Smooth muscle cell (in vitro differentiated cells): ENCODE results near the gene PNMT. TPM values are rescaled to one million over a fixed set of nuclear protein-coding genes. Genes with fewer than 3 reads are reported as not detected.

ENCODE experiments used
- DNase-seq: peaks from one replicate; lab custom pipeline; 2025; ENCODE audit not compliant: unreplicated experiment; lab: John Stamatoyannopoulos, UW
- H2AFZ ChIP-seq: fragments of 200-600 bp; sonication (generic); 2 replicates; pipeline ENCODE4 v1.6.0; 2016; ENCODE audit warnings: antibody characterized with exemption, low read depth, mild to moderate bottlenecking
- H3F3A ChIP-seq: fragments of 200-600 bp; sonication (generic); 2 replicates; pipeline ENCODE4 v1.6.0; 2017; ENCODE audit warnings: antibody characterized with exemption, low read depth
- H3K27ac ChIP-seq: fragments of 200-600 bp; sonication (generic); 2 replicates; pipeline ENCODE4 v1.5.1; 2016; ENCODE audit warnings: low read depth, mild to moderate bottlenecking
- H3K27me3 ChIP-seq: fragments of 200-600 bp; sonication (generic); 2 replicates; pipeline ENCODE4 v1.6.1; 2016; ENCODE audit warnings: low read depth, mild to moderate bottlenecking
- H3K36me3 ChIP-seq: fragments of 200-600 bp; sonication (generic); 2 replicates; pipeline ENCODE4 v1.5.1; 2016; ENCODE audit warnings: low read depth
- H3K4me1 ChIP-seq: fragments of 200-600 bp; sonication (generic); 2 replicates; pipeline ENCODE4 v1.5.1; 2016; ENCODE audit warnings: low read depth
- H3K4me2 ChIP-seq: fragments of 200-600 bp; sonication (generic); 2 replicates; pipeline ENCODE4 v1.6.0; 2016; ENCODE audit warnings: mild to moderate bottlenecking
- H3K4me3 ChIP-seq: fragments of 200-600 bp; sonication (generic); 2 replicates; pipeline ENCODE4 v1.5.1; 2016; ENCODE audit warnings: mild to moderate bottlenecking
- H3K79me2 ChIP-seq: fragments of 200-600 bp; sonication (generic); 2 replicates; pipeline ENCODE4 v1.6.0; 2016; ENCODE audit warnings: low read depth, mild to moderate bottlenecking
- H3K9ac ChIP-seq: fragments of 200-600 bp; sonication (generic); 2 replicates; pipeline ENCODE4 v1.6.0; 2016; ENCODE audit warnings: low read depth
- H3K9me3 ChIP-seq: fragments of 200-600 bp; sonication (generic); replicated peaks from 2 replicates; pipeline ENCODE4 v1.5.1; 2016; ENCODE audit warnings: low read depth
- H4K20me1 ChIP-seq: fragments of 200-600 bp; sonication (generic); 2 replicates; pipeline ENCODE4 v1.6.0; 2016; ENCODE audit warnings: low read depth
- WGBS: methylation state at CpG from one replicate; pipeline ENCODE4 v1.1.7; 2016; ENCODE audit warnings: low lambda C conversion rate; 5-methylcytosine and 5-hydroxymethylcytosine counted together
- polyA plus RNA-seq: library from polyadenylated mRNA; unstranded; fragments of >200 nt; fragmentation: Nextera tagmentation; extraction: Ambion mirVana; gene quantifications from 2 replicates; pipeline ENCODE4 v1.2.1, GENCODE V29; 2016
- total RNA-seq: library from RNA; depleted of rRNA; stranded (reverse); fragments of >200 nt; gene quantifications from 2 replicates; pipeline ENCODE4 v1.2.3, GENCODE V29; 2014
- TF ChIP-seq, protein P1 (sequence below): fragments of 200-600 bp; sonication (generic); IDR thresholded peaks from 2 replicates; pipeline ENCODE4 v1.5.1; 2017; ENCODE audit warnings: borderline replicate concordance, mild to moderate bottlenecking, antibody characterized with exemption; ENCODE audit not compliant: insufficient read depth, poor library complexity, severe bottlenecking

PNMT gene
- total and polyA plus RNA-seq, 2 experiments from 2014 or later, result 0.23 TPM; not detected in 1

- Histone ChIP-seq H4K20me1 (no peaks in the 10 kb centered on the region), H2AFZ (peak within 1 kb of the TSS; percentile 98), H3K4me3 (peak within 1 kb of the TSS; percentile 73), H3K9ac (peak within 1 kb of the TSS; percentile 76), H3K36me3 (no peaks in the 10 kb centered on the region), H3K4me2 (peak within 1 kb of the TSS; percentile 97), H3K27ac (peak within 1 kb of the TSS; percentile 73), H3K27me3 (no peaks in the 10 kb centered on the region), H3K4me1 (peaks cover 4% of the 10 kb centered on the region), H3F3A (peaks cover 4% of the 10 kb centered on the region), H3K9me3 (no peaks in the 10 kb centered on the region), H3K79me2 (no peaks in the 10 kb centered on the region)
- WGBS, result 7% methylated on average over 41 of the region's 45 CpGs
- TF ChIP-seq, protein P1, sequence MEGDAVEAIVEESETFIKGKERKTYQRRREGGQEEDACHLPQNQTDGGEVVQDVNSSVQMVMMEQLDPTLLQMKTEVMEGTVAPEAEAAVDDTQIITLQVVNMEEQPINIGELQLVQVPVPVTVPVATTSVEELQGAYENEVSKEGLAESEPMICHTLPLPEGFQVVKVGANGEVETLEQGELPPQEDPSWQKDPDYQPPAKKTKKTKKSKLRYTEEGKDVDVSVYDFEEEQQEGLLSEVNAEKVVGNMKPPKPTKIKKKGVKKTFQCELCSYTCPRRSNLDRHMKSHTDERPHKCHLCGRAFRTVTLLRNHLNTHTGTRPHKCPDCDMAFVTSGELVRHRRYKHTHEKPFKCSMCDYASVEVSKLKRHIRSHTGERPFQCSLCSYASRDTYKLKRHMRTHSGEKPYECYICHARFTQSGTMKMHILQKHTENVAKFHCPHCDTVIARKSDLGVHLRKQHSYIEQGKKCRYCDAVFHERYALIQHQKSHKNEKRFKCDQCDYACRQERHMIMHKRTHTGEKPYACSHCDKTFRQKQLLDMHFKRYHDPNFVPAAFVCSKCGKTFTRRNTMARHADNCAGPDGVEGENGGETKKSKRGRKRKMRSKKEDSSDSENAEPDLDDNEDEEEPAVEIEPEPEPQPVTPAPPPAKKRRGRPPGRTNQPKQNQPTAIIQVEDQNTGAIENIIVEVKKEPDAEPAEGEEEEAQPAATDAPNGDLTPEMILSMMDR, result no peak
- peak; percentile 55 for DNase-seq
These were observed 19.6 kb downstream of the PNMT start, which contains the start of gene PGAP3 for GRCh38 chr17:39687546-39688474. Gene PGAP3 (minus strand): TSS chr17:39688057. CDS start chr17:39688014, 43 bp downstream.

- Histone ChIP-seq H3K79me2 (no peaks in the 10 kb centered on the region), H3K27me3 (no peaks in the 10 kb centered on the region), H3K9ac (peak overlapping the region; percentile 76), H3K4me3 (peak overlapping the region; percentile 73), H3K36me3 (no peaks in the 10 kb centered on the region), H3K4me1 (peaks cover 4% of the 10 kb centered on the region), H3K9me3 (no peaks in the 10 kb centered on the region), H3K27ac (peak overlapping the region; percentile 73), H3K4me2 (peak overlapping the region; percentile 97), H2AFZ (peak overlapping the region; percentile 98), H4K20me1 (no peaks in the 10 kb centered on the region), H3F3A (peaks cover 4% of the 10 kb centered on the region)
- no peak for DNase-seq
- 16% methylated on average over 6 of the region's 6 CpGs for WGBS
- TF ChIP-seq, protein P1, result no peak
These were observed 20.2 kb downstream of the PNMT start for GRCh38 chr17:39688475-39688835.

- Histone ChIP-seq H3K79me2 (no peaks in the 10 kb centered on the region), H3K4me1 (peaks cover 4% of the 10 kb centered on the region), H2AFZ (no peak overlapping the region), H3K27ac (no peak overlapping the region), H3F3A (peaks cover 4% of the 10 kb centered on the region), H3K36me3 (no peaks in the 10 kb centered on the region), H4K20me1 (no peaks in the 10 kb centered on the region), H3K4me3 (peak overlapping the region; percentile 73), H3K27me3 (no peaks in the 10 kb centered on the region), H3K4me2 (peak overlapping the region; percentile 97), H3K9me3 (no peaks in the 10 kb centered on the region), H3K9ac (no peak overlapping the region)
- 34% methylated on average over 3 of the region's 3 CpGs for WGBS
- no peak for DNase-seq
- TF ChIP-seq, protein P1, result no peak
These were observed 20.7 kb downstream of the PNMT start for GRCh38 chr17:39688945-39689344.

DNA sequence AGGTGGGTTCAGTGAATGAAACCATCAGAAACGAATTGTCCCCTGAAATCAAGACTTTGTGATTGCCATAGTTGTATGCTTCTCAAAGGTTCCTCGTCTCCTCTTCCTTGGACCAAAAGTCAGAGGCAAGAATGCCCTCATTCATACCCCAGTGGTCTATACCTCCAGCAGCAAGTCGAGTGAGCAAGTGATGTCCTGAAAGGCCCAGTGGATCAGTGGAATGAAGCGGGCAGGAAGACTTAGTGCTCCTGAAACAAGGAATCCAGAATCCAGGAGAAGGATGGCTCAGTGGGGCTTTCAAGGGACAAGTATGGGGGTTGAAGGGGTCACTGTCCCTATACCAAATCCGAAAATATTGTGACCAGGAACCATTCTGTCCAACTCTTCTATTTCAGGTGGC is 26.3 kb downstream of the PNMT start:
- TF ChIP-seq, protein P1, result no peak
- no peak overlapping the region for H3K4me3 ChIP-seq
- no peaks in the 10 kb centered on the region for H4K20me1 ChIP-seq
- H3F3A ChIP-seq, result no peaks in the 10 kb centered on the region
- no peak overlapping the region for H3K9ac ChIP-seq
- no peaks in the 10 kb centered on the region for H3K79me2 ChIP-seq
- no peak for DNase-seq
- H3K27ac ChIP-seq, result no peak overlapping the region
- no peak overlapping the region for H2AFZ ChIP-seq
- no peaks in the 10 kb centered on the region for H3K36me3 ChIP-seq
- H3K4me2 ChIP-seq, result no peak overlapping the region
- peaks cover 18% of the 10 kb centered on the region for H3K4me1 ChIP-seq
- no peaks in the 10 kb centered on the region for H3K9me3 ChIP-seq
- 92% methylated on average over 5 of the region's 5 CpGs for WGBS
- H3K27me3 ChIP-seq, result no peaks in the 10 kb centered on the region
